ENCODE results near the gene CEP112. TPM values are rescaled to one million over a fixed set of nuclear protein-coding genes. Genes with fewer than 3 reads are reported as not detected.

The CEP112 gene
- total and polyA plus RNA-seq, 4 donors = 1.1 to 4.9 (median 1.4) TPM

- no peak for TF ChIP-seq REST (IDR thresholded peaks at IDR 0.05)
Measured at GRCh38 chr17:65959630-65960029, 232.3 kb downstream of the CEP112 start (continued).

DNA sequence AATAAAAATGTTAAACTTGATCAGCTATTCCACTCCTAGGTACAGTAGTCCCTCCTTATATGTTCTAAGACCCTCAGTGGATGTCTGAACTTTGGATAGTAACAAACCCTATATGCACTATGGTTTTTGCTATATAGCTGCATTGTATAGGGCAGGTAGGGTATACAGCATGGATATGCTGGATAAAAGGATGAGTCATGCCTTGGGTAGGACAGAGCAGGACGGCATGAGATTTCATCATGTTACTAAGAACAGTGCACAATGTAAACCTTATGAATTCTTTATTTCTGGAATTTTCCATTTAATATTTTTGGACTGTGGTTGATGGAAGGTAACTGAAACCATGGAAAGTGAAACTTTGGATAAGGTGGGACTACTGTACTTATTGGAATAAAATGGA, 235.1 kb downstream of the CEP112 start:
- TF ChIP-seq NR2F2 (IDR thresholded peaks at IDR 0.05) (no peak), TAF1 (conservative IDR thresholded peaks at IDR 0.05) (no peak), RXRA (IDR thresholded peaks at IDR 0.05) (no peak), FOXA2 (IDR thresholded peaks at IDR 0.05) (no peak), ATF3 (IDR thresholded peaks at IDR 0.05) (no peak), REST (IDR thresholded peaks at IDR 0.05) (no peak), YY1 (IDR thresholded peaks at IDR 0.05) (no peak), HNF4G (IDR thresholded peaks at IDR 0.05) (no peak)

GRCh38 chr17:65954148-65954449, 237.8 kb downstream of the CEP112 start:
- no peak for DNase-seq (ENCODE audit: low spot score)
- Histone ChIP-seq H3K9ac (ENCODE audit: low read depth in 1 of 2, low read length in 2 of 2) (no peak overlapping the region), H3K27ac (ENCODE audit: low read depth in 1 of 2, low read length in 2 of 2) (no peak overlapping the region), H3K4me1 (ENCODE audit: control insufficient read depth in 4 of 4, insufficient read depth in 4 of 4, low read length in 3 of 4) (no peaks in the 10 kb centered on the region), H3K27me3 (ENCODE audit: control insufficient read depth in 4 of 4, insufficient read depth in 4 of 4, low read length in 3 of 4) (no peaks in the 10 kb centered on the region), H3K4me3 (ENCODE audit: low read depth in 1 of 3, low read length in 3 of 3) (no peak overlapping the region), H3K36me3 (ENCODE audit: control insufficient read depth in 4 of 4, insufficient read depth in 3 of 4, low read depth in 1 of 4, low read length in 3 of 4) (no peaks in the 10 kb centered on the region), H3K9me3 (ENCODE audit: control insufficient read depth in 4 of 4, low read length in 3 of 4) (peaks cover 0 to 7% (median 3%) of the 10 kb centered on the region in 4 donors)
- no peak for TF ChIP-seq FOXA1 (IDR thresholded peaks at IDR 0.05)
- WGBS = 75% methylated on average over 2 of the region's 2 CpGs

More for the DNA sequence above, 235.1 kb downstream of the CEP112 start:
- Histone ChIP-seq H3K4me3 (ENCODE audit: low read depth in 1 of 3, low read length in 3 of 3) (no peak overlapping the region), H3K9ac (ENCODE audit: low read depth in 1 of 2, low read length in 2 of 2) (no peak overlapping the region), H3K36me3 (ENCODE audit: control insufficient read depth in 4 of 4, insufficient read depth in 3 of 4, low read depth in 1 of 4, low read length in 3 of 4) (no peaks in the 10 kb centered on the region), H3K4me1 (ENCODE audit: control insufficient read depth in 4 of 4, insufficient read depth in 4 of 4, low read length in 3 of 4) (no peaks in the 10 kb centered on the region), H3K27ac (ENCODE audit: low read depth in 1 of 2, low read length in 2 of 2) (no peak overlapping the region), H3K9me3 (ENCODE audit: control insufficient read depth in 4 of 4, low read length in 3 of 4) (peaks cover 0 to 7% (median 3%) of the 10 kb centered on the region in 4 donors), H3K27me3 (ENCODE audit: control insufficient read depth in 4 of 4, insufficient read depth in 4 of 4, low read length in 3 of 4) (no peaks in the 10 kb centered on the region)
- WGBS = 89% methylated on average over 1 of the region's 1 CpG
- no peak for DNase-seq (ENCODE audit: low spot score)

Measured in liver (tissue), 9 donors.